Esophagus muscularis mucosa (tissue), 4 donors: Measurements from ENCODE around the gene XDH. TPM values are rescaled to one million over a fixed set of nuclear protein-coding genes. Genes with fewer than 3 reads are reported as not detected.

ENCODE experiments used
- DNase-seq: peaks from one replicate; pipeline ENCODE4 v3.0.0-alpha.2; 2017; ENCODE audit errors: extremely low spot score
- H3K27ac ChIP-seq, 4 donors: fragments of 200-600 bp; sonication (generic); replicated peaks in 1 of 4; 1 replicate in 3 of 4; 2 replicates in 1 of 4; pipeline ENCODE4 v1.5.1; 2016 to 2019; ENCODE audit warnings: mild to moderate bottlenecking in 1 of 4
- H3K27me3 ChIP-seq, 4 donors: fragments of 200-600 bp; sonication (generic); one replicate each; pipeline versions ENCODE4 v1.5.1 to v1.6.0; 2016 to 2019
- H3K36me3 ChIP-seq, 4 donors: fragments of 200-600 bp; sonication (generic); one replicate each; pipeline ENCODE4 v1.5.1; 2016 to 2019
- H3K4me1 ChIP-seq, 4 donors: fragments of 200-600 bp; sonication (generic); one replicate each; pipeline ENCODE4 v1.5.1; 2016 to 2019
- H3K4me3 ChIP-seq, 4 donors: fragments of 200-600 bp; sonication (generic); 1 replicate in 2 of 4; 2 replicates in 2 of 4; pipeline ENCODE4 v1.5.1; 2016 to 2019; ENCODE audit warnings: mild to moderate bottlenecking in 4 of 4, moderate library complexity in 1 of 4
- H3K9me3 ChIP-seq, 4 donors: fragments of 200-600 bp; sonication (generic); 1 replicate in 3 of 4; 2 replicates in 1 of 4; pipeline ENCODE4 v1.5.1; 2016 to 2019
- CTCF ChIP-seq, 3 experiments: fragments of 200-600 bp in 2 of 3; fragments of 450-650 bp in 1 of 3; sonication (generic) in 2 of 3; IDR thresholded peaks; one replicate each; pipeline ENCODE4 v1.5.1; 2017 to 2019; ENCODE audit warnings: antibody characterized with exemption in 3 of 3, mild to moderate bottlenecking in 2 of 3, moderate library complexity in 1 of 3
- EP300 ChIP-seq: sonication (generic); formaldehyde crosslinking; IDR thresholded peaks from one replicate; pipeline ENCODE4 v1.6.1; 2017; ENCODE audit warnings: antibody characterized with exemption
- POLR2A ChIP-seq: fragments of 450-650 bp; IDR thresholded peaks from one replicate; pipeline ENCODE4 v1.6.1; 2017; ENCODE audit warnings: antibody characterized with exemption, moderate library complexity, mild to moderate bottlenecking, low read depth
- POLR2AphosphoS5 ChIP-seq, 2 donors: sonication (generic); formaldehyde crosslinking; IDR thresholded peaks; one replicate each; pipeline ENCODE4 v1.6.1; 2017; ENCODE audit warnings: antibody characterized with exemption in 2 of 2
- WGBS: methylation state at CpG from one replicate; pipeline ENCODE4 v1.1.5; 2018; 5-methylcytosine and 5-hydroxymethylcytosine counted together
- intact Hi-C: fragments of 100-400 bp; cut with DNase I; formaldehyde crosslinking; loops from one replicate; pipeline ENCODE4 v1.15.1; 2023
- total RNA-seq, 4 donors: library from RNA; depleted of rRNA; stranded (reverse); fragments of >200 nt; gene quantifications; one replicate each; pipeline versions ENCODE4 v1.1.0 to v1.2.1, GENCODE V29; 2016

The XDH gene
- total RNA-seq, 4 donors from 2014 or later = 0.17 TPM; not detected in 3

DNA sequence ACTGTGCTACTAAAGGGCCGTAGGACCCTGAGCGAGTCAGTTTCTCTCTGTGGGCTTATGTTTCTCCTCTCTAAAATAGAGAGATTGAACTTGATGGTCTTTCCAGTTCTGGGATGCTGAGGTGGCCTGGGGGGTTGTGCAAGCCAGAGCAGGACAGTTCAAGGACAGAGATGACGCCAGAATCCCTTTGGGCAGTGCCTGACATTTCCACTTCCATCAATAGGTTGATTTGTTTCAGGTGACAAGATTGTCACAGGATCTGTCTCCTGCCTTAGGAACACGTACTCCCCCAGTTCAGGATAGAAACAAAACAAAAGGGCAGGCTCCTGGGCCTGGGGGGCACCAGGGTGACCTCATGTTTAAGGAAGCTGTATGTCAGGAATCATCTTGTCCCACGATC, 82.0 kb downstream of the XDH start:
- DNase-seq = no peak
- 80% methylated on average over 5 of the region's 5 CpGs for WGBS
- Histone ChIP-seq H3K27me3 (peaks cover 0 to 4% (median 0%) of the 10 kb centered on the region in 4 donors), H3K9me3 (no peaks in the 10 kb centered on the region), H3K36me3 (no peaks in the 10 kb centered on the region), H3K4me3 (no peak overlapping the region), H3K4me1 (no peaks in the 10 kb centered on the region), H3K27ac (no peak overlapping the region)
- intact Hi-C loops = loop anchor here (10.0 kb wide), 2 partner anchors 158 to 1128 kb away; no protein-coding TSS in a partner anchor
- TF ChIP-seq CTCF (IDR thresholded peaks at IDR 0.05) (no peak), POLR2AphosphoS5 (IDR thresholded peaks at IDR 0.05) (no peak), POLR2A (no peak), EP300 (no peak)

DNA sequence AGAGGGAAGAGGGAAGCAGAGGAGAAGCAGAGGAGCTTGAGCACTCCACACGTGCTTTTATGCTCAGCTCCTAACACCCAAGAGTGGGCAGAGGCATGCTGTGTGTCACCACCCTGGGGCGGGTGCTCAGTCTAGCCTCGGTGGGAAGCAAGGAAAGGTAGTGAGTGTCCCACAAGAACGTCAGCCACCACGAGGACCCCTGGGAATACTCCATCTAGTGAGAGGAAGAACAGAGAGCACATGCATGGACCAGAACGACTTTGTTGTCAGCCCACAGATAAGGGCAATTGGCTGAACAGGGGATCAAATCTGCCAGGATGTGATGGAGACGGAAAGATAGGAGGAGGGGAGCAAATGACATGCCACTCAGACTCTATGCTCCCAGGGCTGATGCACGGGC, 83.4 kb downstream of the XDH start:
- Histone ChIP-seq H3K4me3 (no peak overlapping the region), H3K4me1 (no peaks in the 10 kb centered on the region), H3K27ac (no peak overlapping the region), H3K27me3 (peaks cover 0 to 4% (median 0%) of the 10 kb centered on the region in 4 donors), H3K9me3 (no peaks in the 10 kb centered on the region), H3K36me3 (no peaks in the 10 kb centered on the region)
- TF ChIP-seq CTCF (IDR thresholded peaks at IDR 0.05) (no peak), POLR2A (no peak)
- intact Hi-C loops = loop anchor here (2.0 to 10.0 kb wide), 3 partner anchors 156 to 1126 kb away; no protein-coding TSS in a partner anchor
- DNase-seq = no peak
- WGBS = 67% methylated on average over 8 of the region's 8 CpGs

GRCh38 chr2:31329081-31329625, 85.4 kb downstream of the XDH start:
- Histone ChIP-seq H3K4me1 (peaks cover 0 to 7% (median 0%) of the 10 kb centered on the region in 4 donors), H3K27me3 (peaks cover 0 to 4% (median 0%) of the 10 kb centered on the region in 4 donors), H3K9me3 (no peaks in the 10 kb centered on the region), H3K36me3 (no peaks in the 10 kb centered on the region), H3K4me3 (no peak overlapping the region), H3K27ac (no peak overlapping the region)
- TF ChIP-seq POLR2AphosphoS5 (IDR thresholded peaks at IDR 0.05) (no peak), EP300 (no peak), CTCF (IDR thresholded peaks at IDR 0.05) (no peak), POLR2A (no peak)
- WGBS = 65% methylated on average over 2 of the region's 2 CpGs
- intact Hi-C loops = no loop called here
- no peak for DNase-seq

DNA sequence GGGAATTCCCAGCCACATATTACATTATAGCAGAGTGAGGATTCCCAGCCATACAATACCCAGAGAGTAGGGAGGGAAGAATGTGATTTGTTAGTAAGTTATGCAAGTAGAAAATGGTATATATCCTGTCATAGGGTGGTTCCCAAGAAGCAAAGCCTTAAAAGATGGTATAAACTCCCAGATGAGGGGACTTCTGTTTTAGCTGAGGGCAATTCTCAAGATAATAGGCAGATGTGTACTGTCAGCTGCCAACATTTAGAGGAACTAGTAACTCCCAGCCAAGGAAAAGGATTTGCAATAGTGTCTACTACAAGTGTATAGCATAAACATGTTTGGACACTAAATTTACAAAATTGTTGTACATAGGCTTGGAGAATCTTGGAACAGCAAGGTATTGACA, 86.5 kb downstream of the XDH start:
- no peak for TF ChIP-seq CTCF (IDR thresholded peaks at IDR 0.05)
- TF ChIP-seq POLR2A = no peak
- no peak for TF ChIP-seq EP300
- TF ChIP-seq POLR2AphosphoS5 (IDR thresholded peaks at IDR 0.05) = no peak
- no peak overlapping the region for H3K27ac ChIP-seq
- H3K27me3 ChIP-seq = peaks cover 0 to 2% (median 0%) of the 10 kb centered on the region in 4 donors
- H3K4me1 ChIP-seq = peaks cover 0 to 7% (median 0%) of the 10 kb centered on the region in 4 donors
- H3K36me3 ChIP-seq = no peaks in the 10 kb centered on the region
- DNase-seq = no peak
- intact Hi-C loops = no loop called here
- no peak overlapping the region for H3K4me3 ChIP-seq
- no peaks in the 10 kb centered on the region for H3K9me3 ChIP-seq

DNA sequence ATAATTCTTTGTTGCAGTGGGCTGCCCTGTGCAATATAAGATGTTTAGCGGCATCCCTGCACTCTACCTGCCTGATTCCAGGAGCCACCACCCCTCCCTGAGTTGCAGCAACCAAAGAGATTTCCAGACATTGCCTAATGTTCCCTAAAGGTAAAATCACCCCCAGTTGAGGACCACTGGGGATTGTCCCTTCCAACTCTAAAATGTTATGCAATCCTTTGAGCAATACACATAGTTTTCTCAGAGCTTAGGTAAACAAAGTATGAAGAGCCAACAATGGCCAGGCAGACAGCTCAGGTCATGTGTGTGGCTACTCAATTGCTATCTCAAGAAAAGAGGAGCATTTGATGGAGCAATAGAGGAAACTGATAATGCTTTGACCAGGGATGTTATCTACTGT, 87.0 kb downstream of the XDH start:
- DNase-seq = peak; percentile 60
- WGBS = 100% methylated on average over 1 of the region's 1 CpG
- intact Hi-C loops = no loop called here
- Histone ChIP-seq H3K4me1 (peaks cover 3 to 7% (median 3%) of the 10 kb centered on the region in 4 donors), H3K27ac (no peak overlapping the region), H3K27me3 (no peaks in the 10 kb centered on the region), H3K36me3 (no peaks in the 10 kb centered on the region), H3K9me3 (no peaks in the 10 kb centered on the region), H3K4me3 (no peak overlapping the region)
- no peak for TF ChIP-seq POLR2A
- TF ChIP-seq CTCF (IDR thresholded peaks at IDR 0.05) = no peak
- TF ChIP-seq EP300 = no peak
- TF ChIP-seq POLR2AphosphoS5 (IDR thresholded peaks at IDR 0.05) = no peak
